Hematopoietic multipotent progenitor cell treated with erythropoietin and hydrocortisone succinate and interleukin-3 and kit ligand, for 15 days (in vitro differentiated cells): ENCODE data around the gene ZNF155.

ENCODE experiments used
- DNase-seq: peaks from one replicate; pipeline ENCODE4 v3.0.0-alpha.2; 2015; ENCODE audit warnings: low spot score

Gene ZNF155

GRCh38 chr19:44003461-44004009, 19.5 kb downstream of the ZNF155 start:
- peak; percentile 8 for DNase-seq

GRCh38 chr19:44005973-44006372, 22.0 kb downstream of the ZNF155 start:
- DNase-seq = no peak

DNA sequence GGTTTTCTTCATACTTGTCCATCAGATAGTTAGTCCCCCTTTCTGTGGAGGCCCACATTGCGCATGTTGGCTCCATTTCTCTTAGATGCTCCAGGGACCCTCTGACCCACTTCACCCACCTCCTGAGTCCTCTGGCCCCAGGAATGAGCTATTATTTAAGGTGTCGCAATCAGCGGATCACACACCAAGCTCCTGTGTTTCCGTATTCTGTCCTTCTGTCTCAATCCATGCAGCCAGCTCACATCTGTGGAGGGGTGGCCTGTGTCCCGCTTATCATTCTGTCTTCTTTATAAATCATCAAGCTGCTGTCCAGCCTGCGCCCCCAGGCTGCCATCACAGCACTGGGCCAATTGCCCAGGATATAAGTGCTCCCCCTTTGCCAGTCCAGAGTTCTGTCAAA, 23.5 kb downstream of the ZNF155 start:
- DNase-seq = no peak

- no peak for DNase-seq
Measured at GRCh38 chr19:44010468-44010867, 26.5 kb downstream of the ZNF155 start.

- no peak for DNase-seq
Measured at GRCh38 chr19:44019498-44019897, 35.5 kb downstream of the ZNF155 start.

- DNase-seq = no peak
Measured at GRCh38 chr19:44021221-44021620, 37.2 kb downstream of the ZNF155 start.

GRCh38 chr19:44024900-44025216, 40.9 kb downstream of the ZNF155 start:
- DNase-seq = no peak

DNA sequence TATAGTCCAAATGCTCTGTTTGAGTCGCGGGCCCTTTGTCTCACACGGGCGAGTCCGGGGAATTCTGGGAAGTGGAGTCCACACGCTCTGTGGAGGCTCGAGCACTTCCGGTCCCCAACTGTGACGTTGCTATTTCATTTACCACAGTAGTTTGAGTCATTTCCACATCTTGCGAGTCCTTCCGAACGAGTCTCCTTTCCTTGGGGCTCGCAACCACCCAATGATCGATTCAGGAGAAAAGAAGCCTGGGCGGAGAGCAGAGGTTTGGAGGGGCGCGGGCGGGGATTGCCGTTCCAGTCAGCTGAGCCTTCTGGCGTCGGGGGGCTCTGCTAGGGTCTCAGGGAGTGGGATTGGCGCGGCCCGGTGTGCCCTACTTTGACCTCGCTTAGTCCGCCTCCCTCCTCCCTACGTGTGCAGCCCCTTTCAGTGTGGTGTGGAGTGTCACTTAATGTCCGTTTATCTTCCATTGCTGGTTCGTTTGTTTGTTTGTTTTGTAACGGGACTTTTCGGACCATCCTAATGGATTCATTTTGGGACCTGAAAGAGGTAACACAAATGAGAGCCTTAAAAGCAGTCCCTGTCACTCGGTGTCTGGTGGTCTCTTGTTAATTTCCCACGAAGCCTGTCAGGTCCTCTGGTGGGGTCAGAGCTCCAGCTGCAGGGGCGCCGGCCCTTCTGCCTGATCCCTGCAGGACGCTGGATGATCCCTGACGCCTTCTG, 41.4 kb downstream of the ZNF155 start, which contains the start of gene ZNF222:
TSS of gene ZNF222 (plus strand) at position 163 of the 720 bp plus-strand sequence. CDS start at position 221, 58 bp downstream.
- DNase-seq = peak; percentile 73

DNA sequence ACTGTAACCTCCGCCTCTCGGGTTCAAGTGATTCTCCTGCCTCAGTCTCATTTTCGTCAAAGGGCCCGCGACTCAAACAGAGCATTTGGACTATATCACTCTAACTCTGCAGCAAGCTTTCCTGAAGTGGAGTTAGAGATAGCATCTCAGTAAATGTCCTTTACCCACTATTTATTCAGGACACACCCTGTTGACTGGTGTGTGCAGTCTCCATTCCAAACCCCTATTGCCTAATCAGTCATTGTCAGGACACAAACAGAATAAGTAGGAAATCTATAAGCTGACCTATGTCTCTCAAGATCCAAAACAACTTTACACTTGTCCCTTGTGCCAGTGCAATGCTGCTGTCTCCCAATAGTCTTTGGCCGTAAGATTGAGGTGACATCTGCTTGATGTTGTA, 42.6 kb downstream of the ZNF155 start:
- DNase-seq = no peak

GRCh38 chr19:44032001-44032610, 48.1 kb downstream of the ZNF155 start:
- DNase-seq = no peak

- no peak for DNase-seq
Measured at GRCh38 chr19:44042147-44042546, 58.2 kb downstream of the ZNF155 start.
